NCI-H748 treated with DMSO at 0.1 percent for 48 hours (cell line): Measurements from ENCODE around the gene AGO1.
"Not testable (repeated sequence)": the region's sequence is repeated elsewhere in the genome, so short reads cannot be mapped to it uniquely, and the experiment has no call there.

Source experiments
- DNase-seq: peaks from one replicate; lab custom pipeline; 2025; lab: John Stamatoyannopoulos, UW

Gene AGO1

DNA sequence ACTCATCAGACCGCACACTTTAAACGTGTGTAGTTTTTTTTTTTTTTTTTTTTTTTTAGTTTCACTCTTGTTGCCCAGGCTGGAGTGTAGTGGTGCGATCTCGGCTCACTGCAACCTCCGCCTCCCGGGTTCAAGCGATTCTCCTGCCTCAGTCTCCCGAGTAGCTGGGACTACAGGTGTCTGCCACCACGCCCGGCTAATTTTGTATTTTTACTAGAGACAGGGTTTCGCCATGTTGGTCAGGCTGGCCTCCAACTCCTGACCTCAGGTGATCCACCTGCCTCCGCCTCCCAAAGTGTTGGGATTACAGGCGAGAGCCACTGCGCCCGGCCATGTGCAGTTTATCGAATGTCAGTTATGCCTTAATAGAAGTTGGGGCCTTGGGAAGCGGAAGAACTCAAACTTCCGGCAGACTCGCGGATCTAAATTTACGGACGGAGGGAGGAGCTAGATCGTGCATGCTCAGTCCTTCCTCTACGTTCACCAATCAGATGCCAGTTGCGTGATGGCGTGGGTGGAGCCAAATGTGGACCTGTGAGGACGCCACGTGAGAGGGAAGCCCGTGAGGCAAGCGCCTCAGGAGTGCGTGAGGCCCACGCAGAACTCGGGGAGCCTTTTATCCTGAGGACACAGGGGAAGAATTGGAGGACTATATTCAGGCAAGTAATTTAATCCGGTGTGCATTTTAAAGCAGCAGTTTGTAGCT is 13.6 kb upstream of the AGO1 start:
- not testable (repeated sequence) for DNase-seq

DNA sequence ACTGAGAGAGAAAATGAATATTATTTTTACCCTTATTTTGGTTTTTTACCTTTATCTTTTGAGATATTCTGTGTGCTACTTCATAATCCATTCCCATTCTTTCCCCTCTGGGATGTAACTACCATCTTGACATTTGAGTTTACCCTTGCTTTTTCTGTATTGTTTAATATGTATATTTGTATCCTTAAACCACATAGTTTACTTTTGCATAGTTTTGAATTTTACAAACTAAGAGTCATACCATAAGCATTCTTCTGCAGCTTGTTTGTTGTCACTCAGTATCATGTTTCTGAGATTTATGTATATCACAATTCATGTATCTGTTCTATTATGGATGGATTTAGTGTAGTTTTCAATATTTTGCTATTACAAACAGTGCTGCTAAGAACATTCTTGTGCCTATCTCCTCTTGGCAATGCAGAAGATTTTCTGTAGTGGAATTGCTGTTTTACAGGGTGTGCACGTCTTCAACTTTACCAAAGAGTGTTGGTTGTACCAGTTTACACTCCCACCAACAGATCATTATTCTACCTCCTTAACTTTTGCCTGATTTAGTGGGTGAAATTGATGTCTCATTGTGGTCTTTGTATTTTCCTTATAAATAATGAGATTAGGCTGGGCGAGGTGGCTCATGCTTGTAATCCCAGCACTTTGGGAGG is 12.2 kb upstream of the AGO1 start:
- DNase-seq = no peak

DNA sequence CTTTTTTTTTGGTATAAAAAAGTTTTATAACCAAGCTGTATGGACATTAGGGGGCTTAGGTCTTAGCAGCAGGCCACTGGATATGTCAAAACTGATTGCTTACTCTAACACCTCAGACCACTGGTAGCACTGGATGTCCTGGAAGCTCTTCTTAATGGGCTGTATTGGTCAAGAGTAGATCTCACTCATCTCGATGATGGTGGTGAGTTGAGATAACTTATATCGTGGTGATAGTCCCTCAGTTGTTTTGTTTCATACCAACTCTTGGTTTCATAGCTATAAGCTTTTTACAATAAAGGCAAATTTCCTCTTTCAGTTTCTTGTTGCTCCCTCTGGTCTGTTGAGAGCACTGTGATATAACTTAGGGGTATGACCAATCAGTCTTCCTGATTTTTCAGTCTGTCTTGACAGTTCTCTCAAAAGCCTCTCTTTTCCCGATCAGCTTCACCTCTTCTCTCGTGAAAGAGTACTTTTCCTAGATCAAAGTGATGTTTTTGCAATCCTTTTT is 9.7 kb upstream of the AGO1 start:
- DNase-seq = no peak

DNA sequence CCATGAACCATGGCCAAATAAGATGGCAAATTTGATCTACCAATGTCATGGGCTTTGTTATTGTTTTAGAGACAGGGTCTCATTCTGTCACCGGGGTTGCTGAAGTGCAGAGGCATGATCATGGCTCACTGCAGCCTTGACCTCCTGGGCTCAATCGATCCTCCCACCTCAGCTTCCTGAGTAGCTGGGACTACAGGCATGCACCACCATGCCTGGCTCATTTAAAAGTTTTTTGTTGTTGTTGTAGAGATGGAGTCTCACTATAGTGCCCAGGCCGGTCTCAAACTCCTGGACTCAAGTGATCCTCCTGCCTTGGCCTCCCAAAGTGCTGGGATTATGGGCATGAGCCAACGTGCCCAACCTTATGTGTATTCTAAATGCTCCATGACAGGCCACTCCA is 8.9 kb upstream of the AGO1 start:
- not testable (repeated sequence) for DNase-seq

DNA sequence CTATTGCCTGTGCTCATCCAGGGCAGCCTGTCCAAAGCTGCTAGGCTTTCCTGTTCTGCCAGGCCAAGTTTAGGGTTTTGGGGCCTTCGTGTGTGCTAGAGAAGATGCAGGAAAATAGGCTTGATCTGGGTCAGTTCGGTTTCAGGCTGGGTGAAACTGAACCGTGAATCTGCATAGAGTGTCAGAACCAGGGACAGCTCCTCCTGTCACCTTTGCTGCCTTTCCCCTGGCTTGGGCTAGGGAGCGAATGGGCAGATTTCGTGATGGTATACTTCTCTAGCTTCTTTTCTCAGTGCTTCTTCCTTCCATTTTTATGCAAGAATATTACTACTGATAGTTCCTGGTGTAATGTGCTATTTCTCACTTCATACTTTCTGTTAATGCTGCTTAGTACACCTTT is 6.0 kb upstream of the AGO1 start:
- DNase-seq = no peak

DNA sequence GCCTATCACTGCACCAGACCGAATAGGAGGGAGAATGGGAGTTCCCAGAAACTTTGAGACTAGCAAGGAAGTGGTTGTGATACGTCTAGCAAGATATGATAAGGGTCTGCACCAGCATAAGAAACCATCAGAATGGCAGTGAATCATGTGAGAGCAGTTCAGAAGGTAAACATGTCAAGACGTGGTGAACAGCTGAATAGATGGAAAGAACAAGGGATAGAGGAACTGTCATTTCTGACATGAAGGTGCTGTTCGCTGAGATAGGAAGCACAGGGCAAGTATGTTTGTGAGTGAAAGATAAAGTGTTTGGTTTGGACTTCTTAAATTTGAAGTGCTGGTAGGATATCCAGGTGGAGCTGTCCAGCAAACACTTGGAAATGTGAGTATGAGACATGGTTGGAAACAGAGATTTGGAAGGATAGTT is 1.1 kb upstream of the AGO1 start:
- no peak for DNase-seq

DNA sequence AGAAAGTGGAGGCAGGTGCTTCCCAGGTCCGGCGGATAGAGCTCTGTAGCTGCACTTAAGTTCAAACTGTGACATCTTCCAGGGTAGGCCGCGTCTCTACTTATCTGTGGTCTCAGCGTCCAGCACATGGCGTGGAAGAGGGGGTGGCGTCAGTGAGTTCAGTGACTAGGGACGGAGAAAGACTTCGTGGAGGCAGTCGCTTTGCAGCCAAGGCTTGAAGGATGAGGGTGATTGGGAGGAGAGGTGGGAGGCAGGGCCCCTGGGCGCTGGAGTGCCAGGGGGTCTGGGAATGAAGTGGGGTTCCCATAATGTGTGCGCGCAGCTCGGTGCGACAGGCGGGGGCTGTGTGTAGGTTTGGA is 444 bp upstream of the AGO1 start:
- DNase-seq = no peak

DNA sequence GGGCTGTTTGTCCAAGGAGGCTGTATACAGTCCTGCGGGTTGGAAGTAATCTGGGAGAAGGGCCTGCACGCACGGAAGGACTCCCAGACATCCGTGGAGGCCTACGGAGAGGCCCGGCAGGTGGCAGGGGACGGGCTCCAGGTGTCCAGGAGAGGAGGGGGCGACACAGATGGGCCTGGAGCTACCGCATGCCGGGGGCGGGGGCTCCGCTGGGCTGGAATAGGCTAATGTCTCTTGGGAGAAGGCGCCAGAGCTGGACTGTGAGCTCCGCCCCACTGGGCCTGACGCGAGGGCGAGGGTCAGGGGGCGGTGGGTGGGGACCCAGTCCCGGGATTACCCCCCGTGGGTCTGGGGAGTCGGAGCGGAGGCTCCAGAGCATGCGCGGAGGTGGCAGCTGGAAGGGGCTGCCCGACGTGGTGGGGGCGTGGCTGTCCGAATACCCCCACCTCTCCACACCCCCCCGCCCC is 659 bp downstream of the AGO1 start:
- peak; percentile 11 for DNase-seq

DNA sequence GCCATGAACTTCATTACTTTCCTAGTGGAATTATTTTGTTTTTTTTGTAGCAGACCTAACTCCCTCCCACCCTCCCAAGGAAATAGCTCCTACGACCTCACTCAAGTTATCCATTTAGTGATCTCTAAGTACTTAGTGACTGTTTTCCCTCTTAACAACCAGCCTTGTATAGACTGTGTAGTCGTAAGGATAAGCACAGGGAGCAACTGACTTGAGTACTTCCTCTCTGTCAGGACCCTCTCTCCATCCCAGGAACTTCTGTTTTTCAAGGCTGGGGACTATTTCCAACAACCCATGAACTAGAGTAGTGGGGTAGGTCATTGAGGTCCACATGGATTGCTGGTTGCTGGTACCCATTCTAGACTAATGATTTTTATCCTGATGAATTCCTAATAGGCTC is 1.9 kb downstream of the AGO1 start:
- no peak for DNase-seq

DNA sequence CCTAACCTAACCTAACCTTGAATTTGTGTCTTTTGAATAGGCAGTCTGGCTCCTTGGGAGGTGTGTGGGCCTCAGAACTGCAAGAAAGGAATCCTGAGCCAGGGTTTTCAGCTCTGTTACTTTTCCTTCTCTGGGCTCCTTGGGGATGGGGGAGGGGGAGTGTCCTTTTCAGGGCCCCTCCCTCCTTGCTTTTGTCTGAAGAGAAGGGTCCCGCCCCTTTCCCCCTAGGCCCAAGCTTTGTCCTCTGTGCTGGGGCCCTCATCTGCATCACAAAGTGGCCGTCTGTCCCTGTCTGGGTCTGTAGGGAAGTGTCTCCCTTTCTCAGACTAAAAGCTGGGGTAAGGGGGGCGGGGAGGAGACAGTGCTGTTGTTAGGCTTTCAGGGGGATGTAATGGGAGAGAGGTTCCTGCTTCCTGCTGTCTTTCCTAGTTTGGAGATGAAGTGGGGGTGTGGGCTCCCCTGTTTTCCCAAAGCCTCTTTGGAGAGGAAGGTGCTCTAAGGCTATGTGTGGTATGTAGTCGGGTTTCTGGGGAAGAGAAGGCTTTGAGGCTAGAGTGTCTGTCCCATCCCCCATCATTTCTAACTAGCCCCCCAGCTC is 3.1 kb downstream of the AGO1 start:
- no peak for DNase-seq

DNA sequence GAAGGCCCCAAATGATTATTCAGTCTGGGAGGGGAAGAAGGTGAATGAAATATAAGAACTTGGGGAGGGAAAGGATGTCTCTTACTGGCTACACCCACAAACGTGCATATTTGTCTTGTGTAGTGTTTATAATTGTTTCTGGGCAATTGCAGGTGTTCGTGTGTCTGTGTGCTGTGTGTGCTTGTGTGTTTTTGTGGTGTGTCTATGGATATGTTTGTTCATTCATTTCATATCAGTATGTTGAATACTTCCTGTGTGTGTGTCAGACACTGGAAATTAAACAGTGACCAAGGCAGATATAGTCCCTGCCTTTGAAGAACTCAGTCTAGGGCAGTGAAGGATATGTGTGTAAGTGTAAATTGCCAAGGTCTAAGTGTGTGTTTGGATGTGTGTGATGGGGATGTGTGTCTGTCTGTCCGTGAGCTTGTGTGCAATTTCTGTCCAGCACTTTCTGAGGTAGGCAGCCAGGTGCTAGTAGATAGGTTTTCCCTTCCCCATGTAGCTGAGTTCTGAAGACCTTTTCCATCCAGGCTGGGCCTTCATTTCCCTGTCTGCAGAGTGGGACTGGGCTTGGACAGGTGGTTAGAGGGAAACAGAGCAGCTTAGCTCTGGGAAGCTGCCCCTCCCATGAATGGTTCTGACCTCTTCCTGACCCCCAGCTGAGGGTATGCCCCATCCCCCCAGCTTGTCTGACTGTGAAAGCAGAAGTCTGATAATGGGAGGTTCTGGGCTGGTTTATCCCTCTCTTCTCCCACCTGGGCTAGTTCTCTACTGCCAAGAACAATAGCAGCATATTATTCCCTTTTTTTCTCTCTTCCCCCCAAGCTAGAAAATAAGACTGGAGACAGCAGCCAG is 3.8 kb downstream of the AGO1 start:
- no peak for DNase-seq

DNA sequence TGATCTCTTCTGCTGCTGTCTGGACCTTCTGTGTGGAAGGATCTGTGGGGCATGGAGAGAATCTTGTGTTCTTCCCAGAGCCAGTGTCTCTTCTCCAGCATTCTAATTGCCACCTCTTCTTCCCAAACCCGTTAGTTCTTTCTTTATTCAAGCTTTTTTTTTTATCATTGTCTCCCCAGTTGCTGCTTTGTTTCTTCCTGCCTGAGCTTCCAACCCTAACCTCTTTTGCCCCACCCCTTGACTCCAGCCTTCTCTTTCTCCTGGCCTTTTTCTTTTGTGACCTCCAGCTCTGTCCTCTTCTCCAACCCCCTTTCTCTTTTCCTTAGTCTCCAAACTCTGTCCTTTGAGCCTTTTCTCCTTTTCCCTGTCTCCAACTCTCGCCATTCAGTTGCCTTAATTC is 4.5 kb downstream of the AGO1 start:
- DNase-seq = no peak

DNA sequence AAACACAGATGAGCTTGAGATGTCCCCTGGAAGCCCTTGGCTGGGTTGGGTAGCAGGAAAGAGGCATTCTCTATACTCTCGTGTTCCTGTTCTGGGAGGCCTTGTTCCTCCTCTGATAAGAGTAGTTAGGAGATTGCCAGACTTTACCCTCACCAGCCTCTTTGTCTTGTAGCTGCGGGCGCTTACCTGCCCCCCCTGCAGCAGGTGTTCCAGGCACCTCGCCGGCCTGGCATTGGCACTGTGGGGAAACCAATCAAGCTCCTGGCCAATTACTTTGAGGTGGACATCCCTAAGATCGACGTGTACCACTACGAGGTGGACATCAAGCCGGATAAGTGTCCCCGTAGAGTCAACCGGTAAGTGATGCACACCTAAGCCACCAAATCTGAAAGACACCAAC is 5.2 kb downstream of the AGO1 start:
- no peak for DNase-seq

DNA sequence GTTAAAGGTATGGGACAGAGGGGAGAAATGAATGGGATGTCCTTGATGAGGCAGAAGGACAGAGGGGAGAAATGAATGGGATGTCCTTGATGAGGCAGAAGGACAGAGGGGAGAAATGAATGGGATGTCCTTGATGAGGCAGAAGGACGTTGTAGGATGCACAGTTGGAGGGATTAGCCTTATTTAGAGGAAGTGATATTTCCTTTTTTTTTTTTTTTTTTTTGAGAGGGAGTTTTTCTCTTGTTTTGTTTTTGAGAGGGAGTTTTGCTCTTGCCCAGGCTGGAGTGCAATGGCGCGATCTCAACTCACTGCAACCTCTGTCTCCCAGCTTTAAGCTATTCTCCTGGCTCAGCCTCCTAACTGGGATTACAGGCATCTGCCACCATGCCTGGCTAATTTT is 6.0 kb downstream of the AGO1 start:
- DNase-seq = not testable (repeated sequence)

DNA sequence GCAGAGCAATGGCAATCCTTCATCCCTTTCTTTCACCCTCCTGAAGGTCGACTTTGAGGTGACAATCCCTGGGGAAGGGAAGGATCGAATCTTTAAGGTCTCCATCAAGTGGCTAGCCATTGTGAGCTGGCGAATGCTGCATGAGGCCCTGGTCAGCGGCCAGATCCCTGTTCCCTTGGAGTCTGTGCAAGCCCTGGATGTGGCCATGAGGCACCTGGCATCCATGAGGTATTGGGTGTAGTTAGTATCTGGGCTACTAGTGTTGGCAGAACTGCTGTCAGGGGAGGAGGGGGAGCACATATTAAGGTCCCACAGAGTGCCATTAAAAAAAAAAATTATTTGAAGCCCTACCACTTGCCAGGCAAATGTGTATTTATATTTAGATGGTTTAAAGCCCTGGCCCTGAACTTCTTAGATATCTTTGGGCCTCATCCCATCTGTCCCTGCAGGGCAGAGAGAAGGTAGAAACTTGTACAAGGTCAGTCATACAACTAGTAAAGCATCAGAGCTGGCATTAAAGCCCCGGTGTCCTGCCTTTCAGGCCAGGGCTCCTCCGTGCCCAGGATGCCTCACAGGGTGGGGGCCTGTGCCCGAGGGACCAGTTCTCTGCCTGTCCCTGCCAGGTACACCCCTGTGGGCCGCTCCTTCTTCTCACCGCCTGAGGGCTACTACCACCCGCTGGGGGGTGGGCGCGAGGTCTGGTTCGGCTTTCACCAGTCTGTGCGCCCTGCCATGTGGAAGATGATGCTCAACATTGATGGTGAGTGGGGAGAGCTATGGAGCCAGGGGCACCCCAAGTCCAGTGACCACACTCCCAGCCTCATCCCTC is 10.3 kb downstream of the AGO1 start:
- no peak for DNase-seq

DNA sequence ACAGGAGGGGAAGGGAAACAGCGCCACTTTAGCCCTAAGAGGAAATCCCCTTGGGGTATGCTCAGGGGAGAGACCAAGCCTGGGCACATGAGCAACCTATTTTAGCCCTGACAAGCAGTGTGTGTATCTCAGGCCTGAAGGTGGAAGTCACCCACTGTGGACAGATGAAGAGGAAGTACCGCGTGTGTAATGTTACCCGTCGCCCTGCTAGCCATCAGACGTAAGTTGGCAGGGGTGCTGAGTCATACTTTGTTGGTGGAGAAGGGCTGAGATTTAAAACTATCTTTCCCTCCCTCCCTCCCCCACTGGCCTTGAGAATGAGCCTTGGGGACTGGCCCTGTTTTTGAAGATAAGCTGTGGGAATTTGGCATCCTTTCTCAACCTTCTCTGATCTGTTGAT is 11.2 kb downstream of the AGO1 start:
- DNase-seq = no peak

DNA sequence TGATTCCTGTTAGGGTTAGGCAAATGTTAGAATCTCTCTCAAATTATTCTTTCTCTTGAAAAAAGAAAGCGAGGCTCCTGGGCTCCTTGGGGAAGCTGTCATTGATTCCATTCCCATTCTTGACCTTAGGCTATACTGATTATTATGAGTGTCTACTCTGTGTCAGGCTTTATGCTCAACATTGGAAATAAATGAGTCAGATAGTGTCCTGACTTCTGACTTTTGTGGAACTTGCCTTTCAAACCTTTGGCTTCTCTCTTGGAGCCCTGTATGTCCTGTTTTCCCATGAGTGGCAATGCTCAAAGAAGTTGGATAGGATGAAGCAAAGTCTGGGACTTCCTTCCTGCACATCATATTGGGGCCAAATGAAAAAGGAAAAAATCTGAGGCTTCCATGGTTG is 11.6 kb downstream of the AGO1 start:
- no peak for DNase-seq

DNA sequence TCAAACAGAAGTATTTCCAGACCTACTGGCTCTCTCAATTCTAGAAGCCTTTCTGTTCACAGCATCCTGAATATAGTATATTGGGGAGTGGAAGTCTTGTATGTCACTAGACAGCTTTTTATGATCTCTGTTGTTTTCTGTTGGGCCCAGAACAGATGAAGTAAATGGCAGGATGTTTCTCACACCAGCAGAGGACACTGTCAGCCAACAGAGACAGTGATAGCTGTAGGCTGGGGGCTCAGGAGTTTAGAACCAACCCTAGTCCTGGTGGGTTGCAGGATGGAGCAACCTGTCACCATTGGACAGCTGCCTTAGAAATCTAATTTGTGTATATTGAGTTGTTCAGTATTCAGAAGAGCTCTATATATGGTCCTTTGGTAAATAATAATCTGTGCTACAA is 16.9 kb downstream of the AGO1 start:
- no peak for DNase-seq

DNA sequence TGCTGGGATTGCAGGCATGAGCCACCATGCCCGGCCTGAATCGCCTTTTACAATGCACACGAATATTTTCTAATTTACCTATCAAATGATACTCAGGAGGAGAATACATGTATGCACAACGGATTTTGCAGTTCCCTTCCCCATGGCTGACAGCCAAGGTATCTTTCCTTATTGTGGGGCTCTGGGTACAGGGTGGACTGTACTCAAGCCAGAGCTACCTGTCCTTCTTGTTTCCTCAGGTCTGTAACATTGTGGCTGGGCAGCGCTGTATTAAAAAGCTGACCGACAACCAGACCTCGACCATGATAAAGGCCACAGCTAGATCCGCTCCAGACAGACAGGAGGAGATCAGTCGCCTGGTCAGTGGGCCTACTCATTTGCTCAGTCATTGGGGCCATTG is 18.2 kb downstream of the AGO1 start:
- DNase-seq = no peak

DNA sequence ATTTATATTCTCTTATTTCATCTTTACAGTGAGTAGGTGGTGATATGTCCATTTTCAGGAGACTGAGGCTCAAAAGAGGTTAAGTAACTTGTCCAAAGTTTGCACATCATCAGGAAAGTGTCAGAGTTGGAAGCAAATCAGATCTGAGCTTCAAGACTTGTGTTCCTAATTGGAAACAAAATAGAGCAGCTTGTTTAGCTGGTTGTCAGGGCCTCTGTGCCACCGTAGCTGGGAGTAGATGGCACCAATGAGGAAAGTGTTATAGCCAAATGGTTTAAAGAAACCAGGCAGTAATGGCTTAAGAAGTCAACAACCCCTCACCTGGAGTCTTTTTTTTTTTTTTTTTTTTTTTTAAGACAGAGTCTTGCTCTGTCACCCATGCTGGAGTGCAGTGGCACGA is 19.7 kb downstream of the AGO1 start:
- no peak for DNase-seq

DNA sequence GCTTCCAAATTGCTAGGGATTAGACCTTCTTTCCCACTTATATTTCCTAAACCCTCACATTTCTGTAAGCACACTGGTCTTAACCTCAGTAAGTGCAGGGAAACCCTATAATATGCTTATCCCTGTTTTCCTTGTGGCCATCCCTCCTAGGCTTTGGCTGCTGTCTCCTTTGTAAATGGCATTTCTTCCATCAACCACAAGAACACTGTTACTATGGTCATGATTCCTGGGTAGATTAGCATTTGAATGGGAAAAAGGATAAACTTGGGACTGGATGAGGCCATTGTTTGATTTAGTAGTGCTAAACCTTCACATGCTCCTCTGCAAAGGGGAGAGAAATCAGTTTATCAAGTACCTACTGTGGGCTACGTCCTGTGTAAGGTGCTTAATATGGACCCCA is 31.7 kb downstream of the AGO1 start:
- no peak for DNase-seq

DNA sequence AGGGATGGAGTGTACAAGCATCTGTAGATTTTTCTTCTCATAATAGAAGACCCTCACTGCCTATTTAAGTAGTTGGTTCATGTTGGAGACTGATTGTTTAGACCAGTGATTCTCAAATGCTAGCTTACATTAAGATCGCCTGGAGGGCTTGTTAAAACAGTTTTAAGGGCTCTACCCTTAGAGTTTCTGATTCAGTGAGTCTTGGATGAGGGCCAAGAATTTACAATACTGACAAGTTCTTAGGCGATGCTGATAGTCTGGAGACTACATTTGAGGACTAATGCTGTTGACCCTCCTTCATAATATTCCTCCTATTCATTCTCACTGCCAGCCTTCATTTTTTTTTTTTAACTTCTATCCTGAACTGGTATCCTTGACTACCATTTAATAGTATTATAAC is 32.7 kb downstream of the AGO1 start:
- no peak for DNase-seq
